Aorta (tissue), 5 donors: ENCODE data around the gene PSMB11. TPM values are rescaled to one million over a fixed set of nuclear protein-coding genes. Genes with fewer than 3 reads are reported as not detected.

Experiments used
- ATAC-seq: fragments of 200-7000 bp; cut with Tn5 transposase; one replicate; pipeline ENCODE4 v1.9.1; 2022; ENCODE audit warnings: moderate library complexity; ENCODE audit not compliant: low FRiP score
- DNase-seq, 2 donors: peaks; one replicate each; pipeline ENCODE4 v3.0.0-alpha.2; 2020
- H3K27ac ChIP-seq, 2 donors: one replicate each; pipeline ENCODE4 v1.5.1; 2013; ENCODE audit warnings: low read length in 2 of 2, mild to moderate bottlenecking in 2 of 2, moderate library complexity in 2 of 2, control low read depth in 1 of 2, inconsistent platforms in 1 of 2, low read depth in 1 of 2
- H3K27me3 ChIP-seq, 2 donors: one replicate each; pipeline ENCODE4 v1.6.1; 2013; ENCODE audit warnings: control low read depth in 1 of 2, low read length in 1 of 2, mild to moderate bottlenecking in 1 of 2, moderate library complexity in 1 of 2; ENCODE audit not compliant: insufficient read depth in 2 of 2, control insufficient read depth in 1 of 2
- H3K36me3 ChIP-seq, 2 donors: one replicate each; pipeline ENCODE4 v1.6.1; 2013; ENCODE audit warnings: control low read depth in 1 of 2, low read length in 1 of 2, mild to moderate bottlenecking in 1 of 2; ENCODE audit not compliant: insufficient read depth in 2 of 2, control insufficient read depth in 1 of 2
- H3K4me1 ChIP-seq, 2 donors: one replicate each; pipeline ENCODE4 v1.6.1; 2013; ENCODE audit warnings: low read length in 2 of 2, control low read depth in 1 of 2, mild to moderate bottlenecking in 1 of 2, moderate library complexity in 1 of 2; ENCODE audit not compliant: insufficient read depth in 2 of 2, control insufficient read depth in 1 of 2
- H3K4me3 ChIP-seq, 2 donors: one replicate each; pipeline ENCODE4 v1.5.1; 2013; ENCODE audit warnings: low read length in 2 of 2, control low read depth in 1 of 2, mild to moderate bottlenecking in 1 of 2
- H3K9me3 ChIP-seq: one replicate; pipeline ENCODE4 v1.6.1; 2013; ENCODE audit warnings: mild to moderate bottlenecking, low read length; ENCODE audit not compliant: control insufficient read depth
- WGBS, 2 donors: extraction: QIAGEN DNeasy Blood & Tissue Kit; methylation state at CpG; one replicate each; pipeline ENCODE4 v1.1.7; 2013; 5-methylcytosine and 5-hydroxymethylcytosine counted together
- intact Hi-C, 2 donors: fragments of 100-400 bp; cut with DNase I; formaldehyde crosslinking; loops; one replicate each; pipeline versions ENCODE4 v1.14.2 to v1.15.0; 2022
- polyA plus RNA-seq, 2 donors: library from polyadenylated mRNA; stranded (reverse); fragments of 200-250 nt; gene quantifications; one replicate each; pipeline ENCODE4 v1.2.3, GENCODE V29; 2013
- total RNA-seq, 2 donors: library from RNA; stranded (reverse); fragmentation: NEBNext Ultra II Directional; extraction: Animal tissue kit (Norgen Biotek cat#: 25700); gene quantifications; one replicate each; pipeline ENCODE4 v1.2.1, GENCODE V29; 2021
- donor health status: healthy with polysubstance abuse.
- donor health status: Bipolar disorder and iron deficiency.
- donor health status: DM: no; HTN: no; CAD: no.
- donor health status: DM: no; HTN: no; CAD: no.
- donor health status: DM: yes; HTN: yes; CAD: no.

Gene PSMB11
- total and polyA plus RNA-seq, 4 donors, result not detected

GRCh38 chr14:23068789-23069412, 26.9 kb downstream of the PSMB11 start:
- DNase-seq, result peak; percentile 79 to 82
- no peak overlapping the region for H3K27ac ChIP-seq
- H3K4me3 ChIP-seq, result no peak overlapping the region
- H3K36me3 ChIP-seq, result peaks cover 4 to 7% of the 10 kb centered on the region in 2 donors
- peak; percentile 88 for ATAC-seq
- intact Hi-C loops, result loop anchor here in 1 of 2 donors (5.0 kb wide), 1 partner anchor 38 kb away; no protein-coding TSS in a partner anchor
- no peaks in the 10 kb centered on the region for H3K4me1 ChIP-seq
- no peaks in the 10 kb centered on the region for H3K9me3 ChIP-seq
- no peaks in the 10 kb centered on the region for H3K27me3 ChIP-seq
- WGBS, 2 donors, result 21 to 27% methylated on average over 8 of the region's 8 CpGs

DNA sequence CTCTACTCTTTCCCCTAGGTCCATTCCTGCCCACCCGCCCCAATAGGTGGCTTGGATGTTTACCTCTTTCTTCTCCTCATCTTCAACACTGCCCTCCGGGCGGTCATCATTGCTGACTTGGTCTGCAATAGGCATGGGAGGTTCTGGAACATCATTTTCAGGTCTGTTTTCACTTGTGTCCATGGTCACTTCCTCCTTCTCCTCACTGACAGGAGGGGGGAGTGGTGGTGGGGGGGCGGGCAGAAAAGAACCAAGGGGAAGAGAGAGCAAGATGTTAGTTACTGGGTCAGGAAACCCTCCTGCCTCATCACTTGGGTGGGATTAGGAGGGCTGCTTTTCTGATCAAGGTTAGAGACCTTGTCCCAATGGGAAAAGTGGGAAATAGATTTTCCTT, 27.4 kb downstream of the PSMB11 start:
- H3K4me1 ChIP-seq, result no peaks in the 10 kb centered on the region

GRCh38 chr14:23070262-23071129, 28.5 kb downstream of the PSMB11 start:
- peak overlapping the region in 1 of 2 donors; percentile 59 for H3K4me3 ChIP-seq
- no peak for DNase-seq
- ATAC-seq, result no peak
- no peaks in the 10 kb centered on the region for H3K9me3 ChIP-seq
- no peak overlapping the region for H3K27ac ChIP-seq
- intact Hi-C loops, result no loop called here
- peaks cover 4 to 7% of the 10 kb centered on the region in 2 donors for H3K36me3 ChIP-seq
- 10 to 11% methylated on average over 10 of the region's 10 CpGs for WGBS, 2 donors
- no peaks in the 10 kb centered on the region for H3K27me3 ChIP-seq
- H3K4me1 ChIP-seq, result no peaks in the 10 kb centered on the region

More for the DNA sequence above, 27.4 kb downstream of the PSMB11 start:
- peaks cover 4 to 7% of the 10 kb centered on the region in 2 donors for H3K36me3 ChIP-seq
- intact Hi-C loops, result loop anchor here in 1 of 2 donors (5.0 kb wide), 1 partner anchor 38 kb away; no protein-coding TSS in a partner anchor
- H3K9me3 ChIP-seq, result no peaks in the 10 kb centered on the region
- H3K27ac ChIP-seq, result no peak overlapping the region
- WGBS, 2 donors, result 77 to 85% methylated on average over 3 to 4 of the region's 4 CpGs
- H3K4me3 ChIP-seq, result no peak overlapping the region
- no peaks in the 10 kb centered on the region for H3K27me3 ChIP-seq
- ATAC-seq (no peak), DNase-seq (no peak)

- peak; percentile 92 for ATAC-seq
- H3K4me3 ChIP-seq, result peak overlapping the region; percentile 59 to 62
- no peaks in the 10 kb centered on the region for H3K9me3 ChIP-seq
- H3K27ac ChIP-seq, result no peak overlapping the region
- H3K36me3 ChIP-seq, result peaks cover 5 to 12% of the 10 kb centered on the region in 2 donors
- no peaks in the 10 kb centered on the region for H3K27me3 ChIP-seq
- intact Hi-C loops, result no loop called here
- 1% methylated on average over 14 of the region's 14 CpGs for WGBS, 2 donors
- DNase-seq, result peak; percentile 90 to 91
- no peaks in the 10 kb centered on the region for H3K4me1 ChIP-seq
Observed at GRCh38 chr14:23071244-23071920, 29.4 kb downstream of the PSMB11 start.

DNA sequence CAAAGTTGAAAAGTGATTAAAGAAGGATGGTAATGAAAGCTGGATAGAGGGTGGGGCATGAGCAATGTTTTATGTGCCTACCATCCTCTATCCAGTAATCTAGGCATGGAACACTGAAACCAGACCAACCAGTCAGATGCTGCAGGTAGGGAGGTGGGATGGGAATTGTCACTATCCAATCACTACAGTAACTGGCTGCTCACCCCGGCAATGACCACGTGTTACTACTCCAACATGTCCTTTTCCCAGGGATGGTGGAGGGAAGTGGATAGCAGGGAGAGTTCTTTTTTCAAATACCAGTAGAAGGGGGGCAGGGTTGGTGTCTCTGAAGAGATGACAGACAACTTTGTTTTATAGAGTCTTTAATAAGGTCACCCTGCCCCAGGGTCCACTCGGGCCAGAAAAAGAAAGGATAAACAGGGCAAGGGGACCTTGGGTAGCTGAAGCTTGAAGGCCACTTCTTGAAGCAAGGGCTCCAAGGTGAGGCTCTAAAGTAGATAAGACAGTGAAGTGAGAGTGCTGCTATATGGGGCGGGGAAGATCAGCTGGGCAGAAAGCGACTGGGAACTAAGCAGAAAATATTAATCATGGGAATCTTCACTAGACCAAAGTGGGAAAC, 30.0 kb downstream of the PSMB11 start:
- Histone ChIP-seq H3K9me3 (no peaks in the 10 kb centered on the region), H3K27me3 (no peaks in the 10 kb centered on the region), H3K4me1 (no peaks in the 10 kb centered on the region), H3K27ac (peak overlapping the region in 1 of 2 donors; percentile 14), H3K4me3 (no peak overlapping the region), H3K36me3 (peaks cover 7 to 12% of the 10 kb centered on the region in 2 donors)
- ATAC-seq, result no peak
- DNase-seq, result no peak
- WGBS, 2 donors, result 35 to 38% methylated on average over 5 of the region's 5 CpGs
- intact Hi-C loops, result no loop called here

DNA sequence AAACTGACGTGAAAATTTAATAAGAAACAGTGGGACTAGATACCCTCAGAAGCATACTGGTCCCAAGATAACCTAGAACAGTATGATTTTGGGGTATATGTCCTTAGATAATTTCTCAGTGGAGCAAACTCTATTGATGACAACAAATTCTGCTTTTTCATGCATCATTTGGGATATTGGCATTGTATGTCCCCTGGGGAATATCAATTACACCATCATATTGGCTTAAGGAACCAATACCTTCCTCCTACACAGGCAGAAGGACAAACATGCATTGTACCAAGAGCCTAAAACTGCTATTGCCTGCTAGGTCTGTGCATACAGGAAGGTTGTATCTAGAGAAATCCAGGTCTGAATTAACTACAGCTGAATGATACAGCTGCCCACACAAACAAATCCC, 32.9 kb downstream of the PSMB11 start:
- Histone ChIP-seq H3K36me3 (peaks cover 12 to 22% of the 10 kb centered on the region in 2 donors), H3K4me1 (no peaks in the 10 kb centered on the region), H3K9me3 (no peaks in the 10 kb centered on the region), H3K27me3 (no peaks in the 10 kb centered on the region), H3K4me3 (no peak overlapping the region), H3K27ac (no peak overlapping the region)
- intact Hi-C loops, result no loop called here
- DNase-seq (no peak), ATAC-seq (no peak)
- 83 to 87% methylated on average over 1 of the region's 1 CpG for WGBS, 2 donors

DNA sequence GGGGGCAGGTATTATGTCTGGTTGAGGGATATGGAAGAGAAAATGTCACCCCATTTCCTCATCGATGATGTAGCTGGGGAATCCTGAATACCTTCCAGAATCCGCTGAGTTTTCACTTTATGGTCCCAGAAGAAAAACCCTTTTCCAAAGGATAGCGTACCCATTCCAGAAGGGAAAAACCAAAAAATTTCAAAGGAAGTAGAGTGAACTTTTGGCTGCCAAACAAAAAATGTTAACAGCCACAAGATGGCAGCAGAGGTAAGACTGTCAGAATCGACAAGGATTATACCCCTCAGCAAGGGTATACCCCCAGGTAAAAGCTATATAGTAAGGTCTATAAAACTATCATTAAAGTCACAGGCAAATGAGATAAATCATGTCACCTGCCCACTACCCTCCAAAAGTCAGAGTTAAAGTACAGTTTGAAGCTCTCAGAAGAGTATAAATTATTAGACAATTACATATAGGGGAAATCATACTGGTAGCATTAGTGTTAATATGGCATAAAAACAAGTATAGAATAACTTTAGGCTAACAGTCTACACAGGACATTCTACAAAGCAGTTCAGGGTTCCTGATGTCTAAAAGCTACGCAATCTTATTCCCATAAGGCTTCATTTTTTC, 34.9 kb downstream of the PSMB11 start:
- Histone ChIP-seq H3K9me3 (no peaks in the 10 kb centered on the region), H3K27me3 (no peaks in the 10 kb centered on the region), H3K4me3 (no peak overlapping the region), H3K36me3 (peaks cover 19 to 30% of the 10 kb centered on the region in 2 donors), H3K4me1 (no peaks in the 10 kb centered on the region), H3K27ac (no peak overlapping the region)
- no peak for ATAC-seq
- intact Hi-C loops, result no loop called here
- no peak for DNase-seq
- WGBS, 2 donors, result 50 to 55% methylated on average over 5 of the region's 5 CpGs

DNA sequence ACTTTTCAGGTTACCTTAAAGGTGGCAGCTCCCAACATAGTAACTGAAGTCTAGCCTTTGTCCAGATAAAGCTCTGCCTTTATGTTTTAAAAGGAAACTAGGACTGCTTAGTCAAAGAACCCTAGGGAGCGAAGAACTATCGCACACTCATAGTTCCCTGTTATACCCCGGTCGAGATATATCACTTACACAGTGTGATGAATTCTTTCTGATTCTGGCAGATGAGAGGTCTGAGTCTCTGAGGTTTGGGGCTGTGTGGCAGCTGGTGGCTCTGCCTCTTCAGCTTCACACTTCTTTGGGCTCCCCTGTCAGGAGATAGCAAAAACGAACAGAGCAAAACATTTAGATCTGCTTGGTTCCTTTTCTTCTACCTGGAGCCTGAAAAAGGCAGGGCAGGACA, 36.0 kb downstream of the PSMB11 start:
- Histone ChIP-seq H3K36me3 (peaks cover 19 to 29% of the 10 kb centered on the region in 2 donors), H3K4me3 (no peak overlapping the region), H3K9me3 (no peaks in the 10 kb centered on the region), H3K27me3 (no peaks in the 10 kb centered on the region), H3K27ac (peak overlapping the region in 1 of 2 donors; percentile 67), H3K4me1 (no peaks in the 10 kb centered on the region)
- intact Hi-C loops, result no loop called here
- ATAC-seq (no peak), DNase-seq (no peak)
- 86 to 87% methylated on average over 5 of the region's 5 CpGs for WGBS, 2 donors
